SK-N-DZ (cell line): ENCODE data around the gene GFPT2. TPM values are rescaled to one million over a fixed set of nuclear protein-coding genes. Genes with fewer than 3 reads are reported as not detected.

Source experiments
- DNase-seq: peaks from one replicate; pipeline ENCODE4 v3.0.0-alpha.2; 2015; ENCODE audit warnings: low spot score
- polyA plus RNA-seq, 2 experiments: library from polyadenylated mRNA; depleted of rRNA; stranded (reverse); fragments of >200 nt; gene quantifications; 2 replicates each; pipeline ENCODE4 v1.2.3, GENCODE V29; 2014

The GFPT2 gene
- 5.1 and 6.3 TPM in 2 replicates for polyA plus RNA-seq (2014; cell fraction: cytosol; rRNA removed)
- 5.5 and 19.4 TPM in 2 replicates for polyA plus RNA-seq (2014; cell fraction: nucleus; rRNA removed)

- DNase-seq, result peak; percentile 82
These were observed at the start of gene GFPT2 for GRCh38 chr5:180353048-180353979. Gene GFPT2 (minus strand): TSS chr5:180353336. CDS start chr5:180353217, 119 bp downstream.

- no peak for DNase-seq
These were observed 49.6 kb upstream of the GFPT2 start for GRCh38 chr5:180402716-180403115.

DNA sequence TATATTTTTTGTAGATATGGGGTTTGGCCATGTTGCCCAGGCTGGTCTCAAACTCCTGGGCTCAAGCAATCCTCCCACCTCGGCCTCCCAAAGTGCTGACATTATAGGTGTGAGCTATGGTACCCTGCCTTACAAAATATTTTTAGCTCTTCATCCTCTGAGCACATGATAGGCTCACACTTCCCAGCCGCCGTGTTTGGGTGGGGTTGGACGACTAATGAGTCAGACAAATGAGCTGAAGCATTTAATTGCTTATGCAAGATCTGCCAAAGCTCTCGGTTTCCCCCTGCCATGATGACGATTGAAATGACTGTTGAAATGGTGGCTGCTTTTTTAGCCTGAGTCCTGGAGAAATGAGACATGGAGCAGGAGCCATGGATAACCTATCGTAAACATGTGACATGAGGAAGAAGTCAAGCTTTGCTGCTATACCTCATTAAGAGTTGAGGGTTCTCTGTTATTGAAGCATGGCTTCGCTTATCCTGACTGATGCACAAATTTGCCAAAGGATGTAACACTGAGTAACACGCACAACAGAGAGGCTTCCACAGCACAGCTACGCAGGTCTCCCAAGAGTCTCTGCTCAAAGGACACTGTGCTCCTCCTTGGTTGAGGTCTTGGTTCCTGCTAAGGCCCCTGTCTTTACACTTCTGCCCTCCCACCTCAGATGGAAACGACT, 48.2 kb upstream of the GFPT2 start:
- no peak for DNase-seq

DNA sequence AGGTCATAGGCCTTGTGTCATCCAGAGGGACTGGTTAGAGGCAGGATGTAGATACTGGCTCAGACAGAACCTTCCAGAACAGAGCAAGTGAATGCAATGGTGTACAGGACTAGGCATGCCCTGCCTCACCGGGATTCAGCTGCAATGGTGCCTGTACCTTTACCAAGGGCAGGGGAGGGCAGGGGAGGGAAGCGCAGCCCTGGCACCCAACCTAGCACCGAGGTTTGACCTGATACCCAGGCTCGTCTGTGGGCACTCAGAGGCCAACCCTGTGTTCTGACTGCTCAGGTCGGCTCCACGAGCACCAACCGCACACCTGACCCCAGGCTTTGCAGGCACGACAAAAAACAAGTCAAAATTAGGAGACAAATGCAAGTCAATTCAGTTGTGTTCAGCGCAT, 47.3 kb upstream of the GFPT2 start:
- DNase-seq, result no peak

DNA sequence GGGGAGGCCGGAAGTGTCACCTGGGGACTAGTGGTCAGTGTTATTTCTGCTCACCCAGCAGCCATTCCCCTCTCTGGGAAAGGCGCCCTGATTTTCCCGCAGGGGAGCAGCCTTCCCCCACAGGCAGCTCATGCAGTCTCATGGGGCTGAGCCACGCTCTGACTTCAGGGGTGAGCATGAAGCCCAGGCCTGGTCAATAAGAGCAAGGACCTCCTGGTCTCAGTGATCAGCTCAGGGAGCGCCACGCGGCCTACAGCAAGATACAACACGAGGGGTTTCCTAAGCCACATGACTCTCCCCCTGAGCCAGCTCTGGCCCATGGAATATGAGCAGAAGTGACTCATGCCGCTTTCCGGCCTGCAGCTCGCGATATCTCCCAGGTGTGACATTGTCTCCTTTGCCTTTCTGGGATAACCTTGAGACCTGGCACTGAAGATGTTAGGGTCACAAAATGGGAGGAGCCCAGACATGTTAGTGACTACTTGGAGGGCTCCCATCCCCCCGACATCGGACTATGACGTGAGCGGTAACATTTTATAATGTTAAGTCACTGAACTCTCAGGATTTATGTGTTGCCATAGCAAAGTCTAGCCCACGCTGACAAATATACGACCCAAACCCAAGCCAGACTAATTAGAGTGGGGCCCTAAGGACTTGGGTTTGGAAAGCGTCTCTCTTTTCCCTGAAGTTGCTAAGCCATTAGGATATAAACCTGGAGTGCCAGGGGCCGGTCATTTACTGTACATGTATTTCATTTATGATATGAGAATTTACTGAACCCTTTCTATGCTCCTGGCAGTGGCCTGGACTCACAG, 46.5 kb upstream of the GFPT2 start:
- no peak for DNase-seq

DNA sequence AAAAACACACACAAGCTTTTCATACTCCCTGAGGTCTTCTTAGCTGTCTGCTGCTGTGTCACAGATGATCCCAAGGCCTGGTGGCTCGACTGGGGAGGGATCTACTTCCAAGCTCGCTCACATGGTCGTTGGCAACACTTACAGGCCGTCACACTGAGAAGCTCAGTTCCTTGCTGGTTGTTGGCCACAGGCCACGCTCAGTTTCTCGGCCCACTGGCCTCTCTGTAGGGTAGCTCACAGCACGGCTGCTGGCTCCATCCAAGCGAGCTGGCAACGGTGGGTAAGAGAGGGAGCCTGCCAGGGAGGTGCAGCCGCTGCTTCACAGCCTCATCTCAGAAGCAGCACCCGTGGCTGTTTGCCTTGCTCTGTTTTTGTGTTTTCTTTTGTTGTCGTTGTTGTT, 43.8 kb upstream of the GFPT2 start:
- no peak for DNase-seq

DNA sequence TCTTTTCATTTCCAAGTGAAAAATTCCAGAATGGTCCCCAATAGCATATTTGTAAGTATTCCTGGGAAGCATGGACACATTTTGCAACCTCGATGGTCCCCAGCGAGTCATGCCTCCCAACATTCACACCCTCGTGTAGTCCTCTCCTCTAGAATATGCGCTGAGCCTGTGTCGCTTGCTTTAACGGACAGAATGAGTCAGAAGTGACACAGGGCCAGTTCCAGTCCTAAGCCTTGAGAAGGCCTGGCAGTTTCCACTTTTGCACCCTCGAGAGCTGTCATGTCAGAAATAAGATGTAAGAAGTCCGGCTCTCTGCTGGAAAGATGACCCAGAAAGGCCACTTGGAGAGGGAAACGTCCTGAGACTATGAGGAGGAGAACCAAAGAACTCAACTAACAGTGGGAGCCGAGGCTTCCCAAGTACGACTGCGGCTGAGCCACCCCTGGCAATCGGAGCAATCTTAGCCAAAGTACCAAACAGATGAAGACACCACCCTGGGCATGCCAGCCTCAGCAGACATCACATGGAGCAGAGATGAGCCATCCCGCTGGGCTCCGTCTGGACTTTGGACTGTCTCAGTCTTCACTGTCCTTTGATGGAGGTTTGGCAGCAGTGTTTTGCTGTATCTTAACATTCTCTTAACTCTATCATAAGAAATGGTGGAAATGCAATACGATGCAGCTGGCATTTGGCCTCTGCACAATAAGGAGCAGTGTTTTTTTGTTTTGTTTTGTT, 42.6 kb upstream of the GFPT2 start:
- no peak for DNase-seq

GRCh38 chr5:180394031-180394636, 41.0 kb upstream of the GFPT2 start:
- DNase-seq, result no peak

- DNase-seq, result no peak
These were observed 38.1 kb upstream of the GFPT2 start for GRCh38 chr5:180391276-180391675.

- DNase-seq, result no peak
These were observed 37.5 kb upstream of the GFPT2 start for GRCh38 chr5:180390441-180391190.

DNA sequence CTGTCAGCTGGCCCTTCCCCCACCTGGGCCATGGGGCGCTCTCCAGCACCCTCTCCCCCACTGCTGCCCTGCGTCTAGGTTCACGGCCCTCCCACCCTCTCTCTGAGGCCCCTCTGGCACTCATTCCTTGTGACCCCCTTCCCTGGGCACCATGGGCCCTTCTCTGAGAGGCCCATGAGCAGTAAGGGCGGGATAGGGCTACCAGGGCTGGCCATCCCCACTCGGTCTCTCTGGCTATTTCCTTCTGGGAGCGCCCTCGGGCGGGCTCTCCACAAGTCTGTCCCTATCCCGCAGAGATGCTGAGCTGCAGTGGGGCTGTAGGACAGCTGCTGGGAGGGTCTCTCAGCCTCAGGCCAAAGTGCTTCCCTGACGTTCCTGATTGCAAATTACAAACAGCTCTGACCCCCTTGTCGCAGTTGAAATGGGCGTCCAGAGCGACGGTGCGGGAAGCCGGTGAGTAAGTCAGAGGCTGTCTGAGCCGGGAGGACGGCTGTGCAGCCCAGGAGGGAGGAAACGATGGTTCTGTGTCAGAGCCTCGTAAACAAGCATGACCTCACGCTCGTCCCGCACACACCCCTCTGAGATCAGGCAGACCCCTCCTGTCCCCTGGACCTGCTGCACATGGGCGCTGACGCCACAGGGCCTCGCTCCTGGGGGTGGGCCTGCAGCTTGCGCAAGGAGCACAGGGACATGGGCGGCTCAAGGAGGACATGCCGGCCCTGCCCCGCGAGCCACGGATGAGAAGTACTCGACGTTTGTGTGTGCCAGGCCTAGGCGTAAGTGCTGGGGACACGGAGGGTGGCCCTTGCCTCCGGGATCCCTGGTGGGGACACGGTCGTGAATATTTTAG, 36.3 kb upstream of the GFPT2 start:
- DNase-seq, result no peak

- no peak for DNase-seq
These were observed 34.7 kb upstream of the GFPT2 start for GRCh38 chr5:180387798-180388197.

DNA sequence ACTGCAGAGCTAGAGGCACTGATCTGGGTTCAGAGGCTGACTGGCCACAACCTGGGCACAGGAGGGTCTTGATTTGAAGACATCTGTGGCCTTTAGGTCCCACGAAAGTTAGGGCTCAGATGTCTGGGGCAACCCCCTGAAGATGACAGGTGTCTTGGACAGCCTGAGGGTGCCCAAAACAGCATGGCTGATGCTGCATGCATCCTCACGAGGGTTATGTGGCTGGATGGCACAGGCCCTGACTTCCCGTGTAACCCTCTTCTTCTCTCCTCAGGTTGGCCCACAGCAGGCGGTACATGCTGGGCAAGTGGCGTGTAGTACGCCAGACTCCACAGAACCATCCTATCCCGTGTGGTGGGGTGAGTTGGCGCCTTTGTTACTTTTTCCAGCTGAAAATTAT, 29.8 kb upstream of the GFPT2 start:
- no peak for DNase-seq

- DNase-seq, result no peak
These were observed 28.8 kb upstream of the GFPT2 start for GRCh38 chr5:180381851-180382480.

GRCh38 chr5:180381428-180381827, 28.3 kb upstream of the GFPT2 start:
- peak; percentile 81 for DNase-seq

GRCh38 chr5:180380856-180381255, 27.7 kb upstream of the GFPT2 start:
- no peak for DNase-seq

DNA sequence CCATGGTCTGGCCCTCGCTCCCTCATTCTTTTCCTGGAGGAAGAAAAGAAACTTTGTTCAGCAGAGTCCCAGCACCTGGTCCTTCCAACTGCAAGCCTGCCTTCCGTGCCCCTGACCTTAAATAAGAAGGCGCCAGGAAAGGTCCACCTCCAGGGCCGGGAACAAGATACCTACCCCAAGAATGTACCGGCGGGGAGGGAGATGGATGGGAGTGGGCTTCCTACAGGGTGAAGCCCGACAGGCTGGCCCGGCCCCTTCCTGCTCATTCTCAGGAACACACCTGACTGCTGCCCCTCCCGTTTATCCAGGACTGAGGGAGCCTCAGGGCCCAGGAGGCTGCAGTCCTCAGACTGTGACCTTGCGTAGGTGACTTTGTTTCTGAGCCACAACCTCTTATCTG, 27.3 kb upstream of the GFPT2 start:
- DNase-seq, result no peak

DNA sequence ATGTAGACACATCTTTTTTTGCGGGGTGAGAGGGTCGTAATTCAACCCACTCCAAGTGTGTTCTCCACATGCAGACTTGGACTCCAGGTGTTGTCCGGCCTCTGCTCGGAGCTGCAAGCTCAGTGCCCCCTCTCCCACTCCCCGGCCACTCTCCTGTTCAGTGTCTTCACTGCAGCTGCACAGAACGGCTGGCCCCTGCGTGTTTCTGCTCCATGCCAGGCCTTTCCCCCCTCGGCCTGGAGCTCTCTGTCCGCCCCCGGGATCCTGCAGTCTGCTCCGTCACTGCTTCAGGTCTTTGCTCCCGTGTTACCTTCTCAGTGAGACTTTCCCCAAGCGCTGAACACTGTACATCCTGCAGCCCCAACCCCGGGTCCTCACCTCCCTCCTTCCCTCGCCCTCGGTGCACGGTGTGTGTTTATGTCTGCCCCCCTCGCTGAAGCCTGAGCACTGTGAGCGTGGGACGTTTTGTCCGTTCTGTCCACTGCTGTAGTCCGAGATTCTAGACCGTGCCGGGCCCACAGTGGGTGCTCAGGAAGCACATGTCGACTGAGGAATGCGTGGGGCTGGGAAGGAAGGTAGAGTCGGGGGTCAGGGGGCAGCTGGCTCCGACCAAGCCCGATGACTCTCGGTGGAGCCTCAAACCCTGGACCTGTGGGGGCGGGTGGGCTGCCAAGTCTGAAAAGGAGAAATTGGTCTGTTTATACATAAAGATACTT, 26.4 kb upstream of the GFPT2 start:
- DNase-seq, result no peak
